Mesenchymal stem cell (in vitro differentiated cells and primary cell): ENCODE results near the gene COL13A1.

Source experiments
- DNase-seq: peaks from one replicate; pipeline ENCODE4 v3.0.0-alpha.2; 2013
- H2AFZ ChIP-seq: one replicate; pipeline ENCODE4 v1.6.1; 2013; ENCODE audit warnings: low read depth, mild to moderate bottlenecking, control low read depth, inconsistent platforms, low read length, moderate library complexity
- H2AK5ac ChIP-seq: 2 replicates; pipeline ENCODE4 v1.6.1; 2013; ENCODE audit warnings: low read length, moderate library complexity, mild to moderate bottlenecking, inconsistent platforms; ENCODE audit not compliant: severe bottlenecking
- H2BK120ac ChIP-seq: one replicate; pipeline ENCODE4 v1.6.1; 2013; ENCODE audit warnings: low read depth, mild to moderate bottlenecking, inconsistent platforms, low read length, moderate library complexity
- H2BK12ac ChIP-seq, 2 experiments: one replicate each; pipeline ENCODE4 v1.6.1; 2013; ENCODE audit warnings: inconsistent platforms in 2 of 2, low read length in 2 of 2, mild to moderate bottlenecking in 2 of 2, moderate library complexity in 2 of 2, control low read depth in 1 of 2
- H2BK15ac ChIP-seq: one replicate; pipeline ENCODE4 v1.6.1; 2013; ENCODE audit warnings: mild to moderate bottlenecking, low read depth, inconsistent platforms; ENCODE audit not compliant: poor library complexity, severe bottlenecking
- H2BK5ac ChIP-seq: 2 replicates; pipeline ENCODE4 v1.6.1; 2013; ENCODE audit warnings: low read depth, mild to moderate bottlenecking, low read length, control low read depth, inconsistent platforms; ENCODE audit not compliant: poor library complexity, severe bottlenecking
- H3K14ac ChIP-seq, 2 experiments: one replicate each; pipeline ENCODE4 v1.6.1; 2013; ENCODE audit warnings: inconsistent platforms in 2 of 2, low read length in 2 of 2, control low read depth in 1 of 2, mild to moderate bottlenecking in 1 of 2, moderate library complexity in 1 of 2
- H3K18ac ChIP-seq, 2 experiments: one replicate each; pipeline ENCODE4 v1.6.1; 2013; ENCODE audit warnings: inconsistent platforms in 2 of 2, low read length in 2 of 2, control low read depth in 1 of 2, low read depth in 1 of 2, mild to moderate bottlenecking in 1 of 2
- H3K23ac ChIP-seq, 2 experiments: one replicate each; pipeline ENCODE4 v1.6.1; 2013; ENCODE audit warnings: inconsistent platforms in 2 of 2, low read length in 2 of 2, mild to moderate bottlenecking in 2 of 2, moderate library complexity in 2 of 2, control low read depth in 1 of 2
- H3K27ac ChIP-seq: 2 replicates; pipeline ENCODE4 v1.5.1; 2013; ENCODE audit warnings: mild to moderate bottlenecking, moderate library complexity, low read length, control low read depth, inconsistent platforms; ENCODE audit not compliant: poor library complexity, severe bottlenecking
- H3K27me3 ChIP-seq, 2 experiments: 2 replicates each; pipeline versions ENCODE4 v1.6.1 to v1.7.0; 2013; ENCODE audit warnings: low read length in 2 of 2, mild to moderate bottlenecking in 2 of 2, moderate library complexity in 2 of 2, control low read depth in 1 of 2, inconsistent platforms in 1 of 2; ENCODE audit not compliant: control insufficient read depth in 1 of 2, insufficient read depth in 1 of 2
- H3K36me3 ChIP-seq, 2 experiments: 2 replicates each; pipeline versions ENCODE4 v1.6.1 to v1.7.0; 2013; ENCODE audit warnings: low read length in 2 of 2, control low read depth in 1 of 2, inconsistent platforms in 1 of 2, low read depth in 1 of 2, mild to moderate bottlenecking in 1 of 2; ENCODE audit not compliant: insufficient read depth in 2 of 2, control insufficient read depth in 1 of 2
- H3K4ac ChIP-seq, 2 experiments: one replicate each; pipeline ENCODE4 v1.6.1; 2013; ENCODE audit warnings: inconsistent platforms in 2 of 2, low read length in 2 of 2, mild to moderate bottlenecking in 2 of 2, moderate library complexity in 2 of 2, control low read depth in 1 of 2, low read depth in 1 of 2
- H3K4me1 ChIP-seq: 2 replicates; pipeline ENCODE4 v1.6.1; 2013; ENCODE audit warnings: low read depth, low read length, control low read depth; ENCODE audit not compliant: control insufficient read depth, insufficient read depth
- H3K4me2 ChIP-seq: 2 replicates; pipeline ENCODE4 v1.6.1; 2013; ENCODE audit warnings: low read length, mild to moderate bottlenecking, inconsistent platforms; ENCODE audit not compliant: poor library complexity, severe bottlenecking
- H3K4me3 ChIP-seq, 2 experiments: 2 replicates each; pipeline versions ENCODE4 v1.5.1 to v1.7.0; 2013; ENCODE audit warnings: low read length in 2 of 2, mild to moderate bottlenecking in 2 of 2, control low read depth in 1 of 2, low read depth in 1 of 2; ENCODE audit not compliant: insufficient read depth in 1 of 2
- H3K79me1 ChIP-seq: replicated peaks from 2 replicates; pipeline ENCODE4 v1.6.1; 2013; ENCODE audit warnings: mild to moderate bottlenecking, control low read depth, low read length, inconsistent platforms; ENCODE audit not compliant: poor library complexity, severe bottlenecking
- H3K9ac ChIP-seq: 2 replicates; pipeline ENCODE4 v1.7.0; 2013; ENCODE audit warnings: mild to moderate bottlenecking, low read length, moderate library complexity
- H3K9me3 ChIP-seq: 2 replicates; pipeline ENCODE4 v1.7.0; 2013; ENCODE audit warnings: mild to moderate bottlenecking, low read length; ENCODE audit not compliant: control insufficient read depth
- H4K8ac ChIP-seq: one replicate; pipeline ENCODE4 v1.6.1; 2013; ENCODE audit warnings: inconsistent platforms, mild to moderate bottlenecking, low read length, moderate library complexity
- H4K91ac ChIP-seq: one replicate; pipeline ENCODE4 v1.6.1; 2013; ENCODE audit warnings: mild to moderate bottlenecking, low read length, inconsistent platforms
- WGBS: methylation state at CpG from one replicate; pipeline ENCODE4 v1.1.7; 2013; ENCODE audit warnings: mixed read lengths; 5-methylcytosine and 5-hydroxymethylcytosine counted together

The COL13A1 gene

DNA sequence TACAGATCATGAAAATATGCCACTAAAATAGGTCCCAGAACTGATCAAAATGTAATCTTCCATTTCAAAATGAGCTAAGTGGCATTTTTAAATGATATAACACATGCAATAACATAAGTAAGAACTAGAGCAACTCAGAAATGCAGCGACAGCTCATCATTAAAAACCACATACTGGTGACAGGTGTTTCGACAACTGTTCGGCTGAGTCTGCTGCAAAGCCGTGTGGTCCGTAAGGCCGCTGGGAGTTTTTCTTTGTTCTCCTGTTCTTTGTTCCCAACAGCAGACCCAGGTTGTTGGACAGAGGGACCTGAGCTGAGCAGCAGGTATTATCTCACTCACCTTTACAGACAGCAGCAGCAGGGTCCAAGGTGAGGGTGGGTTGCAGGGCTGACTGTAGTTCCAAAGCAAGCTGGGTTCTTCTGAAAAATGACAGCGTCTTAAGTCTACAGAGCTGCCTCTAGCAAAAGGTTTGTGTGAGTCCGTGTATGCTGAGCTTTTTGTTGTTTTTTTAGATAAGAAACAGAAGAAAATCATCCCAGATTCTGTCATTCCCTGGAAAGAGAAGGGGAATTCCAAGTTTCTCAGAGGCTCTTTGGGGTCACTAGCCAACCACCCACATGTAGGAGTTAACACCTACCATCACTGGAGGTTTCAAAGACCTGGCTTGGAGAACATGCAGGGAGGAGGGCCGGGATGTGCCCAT is 205.6 kb downstream of the COL13A1 start:
- Histone ChIP-seq H3K4me2 (no peak overlapping the region), H3K4me3 (no peak overlapping the region), H3K4me1 (no peaks in the 10 kb centered on the region), H2AK5ac (no peak overlapping the region), H3K18ac (no peak overlapping the region), H3K79me1 (no peaks in the 10 kb centered on the region), H3K9ac (no peak overlapping the region), H3K36me3 (no peaks in the 10 kb centered on the region), H2BK5ac (no peak overlapping the region), H4K91ac (no peak overlapping the region), H3K9me3 (peaks cover 9% of the 10 kb centered on the region), H4K8ac (no peak overlapping the region), H3K27ac (no peak overlapping the region), H3K23ac (no peak overlapping the region), H3K14ac (no peak overlapping the region), H3K27me3 (peaks cover 22 to 29% of the 10 kb centered on the region in 2 experiments), H2BK15ac (no peak overlapping the region), H2BK12ac (no peak overlapping the region), H3K4ac (no peak overlapping the region), H2AFZ (no peak overlapping the region), H2BK120ac (no peak overlapping the region)
- DNase-seq, result no peak
- WGBS, result 85% methylated on average over 9 of the region's 9 CpGs
